Neuronal stem cell (in vitro differentiated cells): ENCODE measurements around the gene TLR8.

Experiments used
- DNase-seq: peaks from one replicate; pipeline ENCODE4 v3.0.0-alpha.2; 2013; ENCODE audit warnings: low spot score
- H2AFZ ChIP-seq: one replicate; pipeline ENCODE4 v1.6.1; 2013; ENCODE audit warnings: mild to moderate bottlenecking, low read length, inconsistent platforms
- H2AK5ac ChIP-seq: 2 replicates; pipeline ENCODE4 v1.6.1; 2013; ENCODE audit warnings: low read depth, mild to moderate bottlenecking, inconsistent platforms, low read length, moderate library complexity, mixed read lengths
- H2BK120ac ChIP-seq: 2 replicates; pipeline ENCODE4 v1.6.1; 2013; ENCODE audit warnings: low read depth, mild to moderate bottlenecking, inconsistent platforms, low read length, moderate library complexity, mixed read lengths
- H2BK12ac ChIP-seq: one replicate; pipeline ENCODE4 v1.6.1; 2013; ENCODE audit warnings: low read length, inconsistent platforms
- H2BK15ac ChIP-seq: 2 replicates; pipeline ENCODE4 v1.6.1; 2013; ENCODE audit warnings: mild to moderate bottlenecking, low read length, inconsistent platforms, mixed read lengths
- H2BK5ac ChIP-seq: one replicate; pipeline ENCODE4 v1.6.1; 2013; ENCODE audit warnings: inconsistent platforms, mild to moderate bottlenecking, low read length, moderate library complexity
- H3K14ac ChIP-seq: one replicate; pipeline ENCODE4 v1.6.1; 2013; ENCODE audit warnings: low read length, inconsistent platforms
- H3K18ac ChIP-seq: 2 replicates; pipeline ENCODE4 v1.6.1; 2013; ENCODE audit warnings: low read length, inconsistent platforms
- H3K23ac ChIP-seq: 2 replicates; pipeline ENCODE4 v1.6.1; 2013; ENCODE audit warnings: low read depth, mild to moderate bottlenecking, mixed read lengths, low read length, inconsistent platforms; ENCODE audit not compliant: poor library complexity
- H3K27ac ChIP-seq: replicated peaks from 3 replicates; pipeline ENCODE4 v1.5.1; 2013; ENCODE audit warnings: low read length, inconsistent platforms
- H3K27me3 ChIP-seq, 3 experiments: 2 replicates each; pipeline ENCODE4 v1.6.1; 2013; ENCODE audit warnings: low read length in 3 of 3, mild to moderate bottlenecking in 2 of 3, inconsistent platforms in 1 of 3, low read depth in 1 of 3, mixed read lengths in 1 of 3, moderate library complexity in 1 of 3; ENCODE audit not compliant: control insufficient read depth in 3 of 3, insufficient read depth in 3 of 3
- H3K36me3 ChIP-seq, 2 donors: replicated peaks in 1 of 2; 2 replicates each; pipeline ENCODE4 v1.6.1; 2013; ENCODE audit warnings: low read length in 2 of 2; ENCODE audit not compliant: control insufficient read depth in 2 of 2, insufficient read depth in 2 of 2
- H3K4ac ChIP-seq: 2 replicates; pipeline ENCODE4 v1.6.1; 2013; ENCODE audit warnings: inconsistent platforms, mild to moderate bottlenecking, low read length, moderate library complexity
- H3K4me1 ChIP-seq, 2 donors: 1 replicate in 1 of 2; 2 replicates in 1 of 2; pipeline ENCODE4 v1.6.1; 2013; ENCODE audit warnings: low read length in 2 of 2, low read depth in 1 of 2; ENCODE audit not compliant: control insufficient read depth in 2 of 2, insufficient read depth in 1 of 2
- H3K4me2 ChIP-seq: one replicate; pipeline ENCODE4 v1.6.1; 2013; ENCODE audit warnings: mild to moderate bottlenecking, low read length, inconsistent platforms; ENCODE audit not compliant: insufficient read depth, poor library complexity, severe bottlenecking
- H3K4me3 ChIP-seq, 2 donors: 2 replicates each; pipeline ENCODE4 v1.5.1; 2013; ENCODE audit warnings: low read length in 2 of 2, mild to moderate bottlenecking in 2 of 2, inconsistent platforms in 1 of 2, moderate library complexity in 1 of 2
- H3K79me1 ChIP-seq: one replicate; pipeline ENCODE4 v1.6.1; 2013; ENCODE audit warnings: low read depth, mild to moderate bottlenecking, inconsistent platforms, low read length, moderate library complexity
- H3K9ac ChIP-seq: one replicate; pipeline ENCODE4 v1.6.1; 2013; ENCODE audit warnings: mild to moderate bottlenecking, low read depth, low read length, inconsistent platforms; ENCODE audit not compliant: poor library complexity
- H3K9me3 ChIP-seq, 2 donors: replicated peaks in 1 of 2; 2 replicates each; pipeline versions ENCODE3 to v1.6.1; 2013; ENCODE audit warnings: low read length in 2 of 2, mild to moderate bottlenecking in 2 of 2, inconsistent platforms in 1 of 2, low read depth in 1 of 2, mixed read lengths in 1 of 2, moderate library complexity in 1 of 2; ENCODE audit not compliant: control insufficient read depth in 2 of 2, insufficient read depth in 1 of 2
- H4K8ac ChIP-seq: one replicate; pipeline ENCODE4 v1.6.1; 2013; ENCODE audit warnings: low read depth, mild to moderate bottlenecking, inconsistent platforms, low read length, moderate library complexity
- H4K91ac ChIP-seq: one replicate; pipeline ENCODE4 v1.6.1; 2013; ENCODE audit warnings: low read length, low read depth, mild to moderate bottlenecking, inconsistent platforms; ENCODE audit not compliant: poor library complexity
- whole genome bisulfite sequencing, 2 donors: extraction: QIAGEN DNeasy Blood & Tissue Kit; methylation state at CpG; one replicate each; pipeline ENCODE4 v1.1.7; 2013; ENCODE audit warnings: missing lambda C conversion rate in 2 of 2, mixed read lengths in 1 of 2; ENCODE audit not compliant: insufficient read length in 2 of 2, insufficient replicate concordance in 1 of 2; ENCODE audit errors: extremely low coverage in 2 of 2; 5-methylcytosine and 5-hydroxymethylcytosine counted together

Gene TLR8

DNA sequence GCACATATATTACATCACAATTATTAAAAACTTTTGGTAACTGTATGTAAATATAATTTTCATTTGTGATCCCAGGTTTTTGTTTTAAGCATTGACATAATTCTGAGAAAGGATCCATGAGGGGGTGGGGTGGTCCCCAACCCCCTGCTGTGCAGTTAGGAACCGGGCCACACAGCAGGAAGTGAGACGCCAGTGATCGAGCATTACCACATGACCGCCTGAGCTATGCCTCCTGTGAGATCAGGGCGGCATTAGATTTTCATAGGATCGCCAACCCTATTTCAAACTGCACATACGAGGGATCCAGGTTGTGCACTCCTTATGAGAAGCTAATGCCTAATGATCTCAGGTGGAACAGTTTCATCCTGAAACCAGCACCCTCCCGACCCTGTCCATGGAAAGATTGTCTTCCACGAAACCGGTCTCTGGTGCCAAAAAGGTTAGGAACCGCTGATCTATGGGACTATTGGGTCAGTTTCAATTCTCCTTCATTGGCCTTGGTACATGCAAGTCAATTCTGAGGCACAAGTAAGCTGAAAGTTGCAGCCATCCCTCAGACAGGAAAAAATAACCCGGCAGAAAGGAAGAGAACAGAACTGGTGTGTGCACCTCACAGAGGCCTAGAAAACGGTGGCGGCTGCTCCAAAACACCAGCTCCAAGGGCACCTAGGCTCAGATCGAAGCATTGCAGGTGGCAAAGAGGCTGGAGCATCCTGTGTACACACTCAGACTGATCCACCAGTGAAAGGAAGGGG is 61.5 kb downstream of the TLR8 start:
- H3K14ac ChIP-seq, result no peak overlapping the region
- H3K9me3 ChIP-seq, result no peaks in the 10 kb centered on the region
- no peak overlapping the region for H3K4me2 ChIP-seq
- H3K4ac ChIP-seq, result no peak overlapping the region
- no peak for DNase-seq
- H3K36me3 ChIP-seq, result no peaks in the 10 kb centered on the region
- no peaks in the 10 kb centered on the region for H3K27me3 ChIP-seq
- peaks cover 3% of the 10 kb centered on the region in 2 donors for H3K4me1 ChIP-seq
- no peak overlapping the region for H4K91ac ChIP-seq
- H3K18ac ChIP-seq, result no peak overlapping the region
- H2BK5ac ChIP-seq, result no peak overlapping the region
- no peak overlapping the region for H2AK5ac ChIP-seq
- no peak overlapping the region for H3K4me3 ChIP-seq
- no peak overlapping the region for H3K9ac ChIP-seq
- H2BK12ac ChIP-seq, result no peak overlapping the region
- no peak overlapping the region for H2BK15ac ChIP-seq
- peak overlapping the region; percentile 10 for H2AFZ ChIP-seq
- H3K79me1 ChIP-seq, result no peaks in the 10 kb centered on the region
- no peak overlapping the region for H3K27ac ChIP-seq
- no CpG with 5 or more reads among the region's 15 CpGs for WGBS, 2 donors
- no peak overlapping the region for H3K23ac ChIP-seq
- H2BK120ac ChIP-seq, result no peak overlapping the region
- no peak overlapping the region for H4K8ac ChIP-seq

DNA sequence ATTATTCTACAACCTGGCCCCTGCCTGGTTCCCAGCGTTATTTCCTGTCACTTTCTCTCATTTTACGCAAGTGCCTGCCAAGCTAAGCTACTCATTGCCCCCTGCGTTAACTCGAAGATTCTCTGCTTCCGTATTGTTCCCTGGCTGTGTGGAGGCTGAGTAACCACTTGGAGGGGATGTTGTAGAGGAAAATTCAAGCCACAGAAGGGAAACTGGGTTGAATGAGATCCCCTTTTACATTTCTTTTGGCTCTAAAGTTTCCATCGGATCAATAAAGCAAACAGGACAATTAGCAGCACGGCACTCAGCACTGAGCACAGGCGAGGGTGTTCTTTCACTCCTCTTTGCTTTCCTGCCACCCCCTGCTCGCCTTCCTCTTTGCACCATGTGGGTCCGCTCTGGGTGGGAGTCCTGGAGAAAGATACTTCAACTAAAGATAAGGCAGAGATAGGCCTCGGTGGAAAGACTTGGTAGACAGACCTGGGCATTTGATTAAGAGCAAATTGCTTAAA is 64.3 kb downstream of the TLR8 start:
- Histone ChIP-seq H3K27me3 (no peaks in the 10 kb centered on the region), H3K18ac (no peak overlapping the region), H2BK15ac (no peak overlapping the region), H3K4me2 (no peak overlapping the region), H4K8ac (no peak overlapping the region), H4K91ac (no peak overlapping the region), H3K79me1 (no peaks in the 10 kb centered on the region), H3K14ac (no peak overlapping the region), H3K36me3 (peaks cover 0 to 2% of the 10 kb centered on the region in 2 donors), H3K9me3 (no peaks in the 10 kb centered on the region), H2BK12ac (no peak overlapping the region), H3K4me1 (peaks cover 3 to 6% of the 10 kb centered on the region in 2 donors), H3K9ac (no peak overlapping the region), H3K4ac (no peak overlapping the region), H2AFZ (peak overlapping the region; percentile 83), H3K23ac (no peak overlapping the region), H3K4me3 (no peak overlapping the region), H2BK5ac (no peak overlapping the region), H2AK5ac (no peak overlapping the region), H2BK120ac (no peak overlapping the region), H3K27ac (no peak overlapping the region)
- WGBS, 2 donors, result no CpG with 5 or more reads among the region's 11 CpGs
- no peak for DNase-seq

DNA sequence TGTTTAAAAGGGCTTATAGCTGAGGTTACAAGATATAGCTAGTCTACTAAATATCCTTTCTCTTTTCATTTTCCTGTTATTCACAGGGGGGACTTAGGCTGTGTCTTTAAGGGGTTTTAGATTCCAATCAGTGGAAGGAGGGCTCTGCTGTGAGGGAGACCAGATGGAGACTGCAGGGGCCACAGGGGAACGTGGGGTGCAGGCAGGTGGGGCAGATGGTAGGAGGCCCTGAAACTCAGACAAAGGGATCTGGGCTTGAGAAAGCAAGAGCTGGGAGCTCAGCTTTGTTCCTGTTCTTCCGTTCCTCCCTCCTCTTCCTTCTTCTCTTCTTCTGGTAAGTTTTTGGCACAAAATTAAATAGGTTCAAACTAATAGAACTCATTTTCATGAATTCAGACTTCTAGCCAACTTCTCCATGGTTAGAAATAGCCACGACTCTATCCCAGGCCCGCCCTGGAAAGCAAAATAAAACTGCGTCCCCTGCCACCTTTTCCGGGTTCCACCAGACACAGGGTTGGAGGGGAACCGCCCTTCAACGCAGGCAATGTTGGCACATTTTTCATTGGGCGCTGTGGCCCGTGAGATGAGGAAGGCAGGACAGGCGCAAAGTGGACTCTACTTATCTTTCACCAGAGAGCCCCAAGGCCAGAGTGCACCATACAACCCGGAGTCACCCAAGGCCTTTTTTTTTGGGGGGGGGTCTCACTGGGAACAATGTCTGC is 65.0 kb downstream of the TLR8 start:
- Histone ChIP-seq H4K8ac (no peak overlapping the region), H3K9me3 (no peaks in the 10 kb centered on the region), H3K4ac (no peak overlapping the region), H3K4me1 (peaks cover 3 to 6% of the 10 kb centered on the region in 2 donors), H3K27me3 (no peaks in the 10 kb centered on the region), H4K91ac (no peak overlapping the region), H3K23ac (no peak overlapping the region), H3K18ac (no peak overlapping the region), H2BK5ac (no peak overlapping the region), H3K9ac (no peak overlapping the region), H2BK12ac (no peak overlapping the region), H3K79me1 (no peaks in the 10 kb centered on the region), H3K36me3 (peaks cover 0 to 8% of the 10 kb centered on the region in 2 donors), H2AFZ (peak overlapping the region; percentile 83), H3K4me3 (no peak overlapping the region), H2AK5ac (no peak overlapping the region), H3K14ac (no peak overlapping the region), H2BK15ac (no peak overlapping the region), H3K4me2 (no peak overlapping the region), H3K27ac (no peak overlapping the region), H2BK120ac (no peak overlapping the region)
- no CpG with 5 or more reads among the region's 12 CpGs for WGBS, 2 donors
- no peak for DNase-seq

DNA sequence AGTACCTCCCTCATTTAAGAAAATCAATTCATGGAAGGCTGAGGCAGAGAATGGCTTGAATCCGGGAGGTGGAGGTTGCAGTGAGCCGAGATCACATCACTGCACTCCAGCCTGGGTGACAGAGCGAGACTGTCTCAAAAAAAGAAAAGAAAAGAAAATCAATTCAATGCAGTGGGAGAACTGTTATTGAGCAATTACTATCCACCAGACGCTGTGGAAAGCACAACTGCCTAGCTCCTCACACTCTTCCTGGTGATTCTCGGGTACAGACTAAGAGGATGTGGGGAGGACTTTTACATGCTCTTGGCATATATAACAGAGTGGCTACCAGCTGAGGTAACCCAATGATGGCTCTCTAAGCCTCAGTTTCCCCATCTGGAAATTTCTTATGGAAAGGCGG is 65.8 kb downstream of the TLR8 start:
- H3K4me1 ChIP-seq, result peaks cover 3 to 6% of the 10 kb centered on the region in 2 donors
- no peaks in the 10 kb centered on the region for H3K9me3 ChIP-seq
- no peak for DNase-seq
- no peaks in the 10 kb centered on the region for H3K79me1 ChIP-seq
- no peak overlapping the region for H2BK15ac ChIP-seq
- no peak overlapping the region for H3K27ac ChIP-seq
- H3K27me3 ChIP-seq, result no peaks in the 10 kb centered on the region
- H2BK12ac ChIP-seq, result no peak overlapping the region
- WGBS, 2 donors, result no CpG with 5 or more reads among the region's 6 CpGs
- H3K4me3 ChIP-seq, result no peak overlapping the region
- no peak overlapping the region for H4K91ac ChIP-seq
- H3K36me3 ChIP-seq, result peaks cover 0 to 14% of the 10 kb centered on the region in 2 donors
- H3K9ac ChIP-seq, result no peak overlapping the region
- H3K14ac ChIP-seq, result no peak overlapping the region
- no peak overlapping the region for H3K4ac ChIP-seq
- H2BK120ac ChIP-seq, result no peak overlapping the region
- H2AK5ac ChIP-seq, result no peak overlapping the region
- H3K23ac ChIP-seq, result no peak overlapping the region
- no peak overlapping the region for H4K8ac ChIP-seq
- no peak overlapping the region for H2AFZ ChIP-seq
- no peak overlapping the region for H2BK5ac ChIP-seq
- no peak overlapping the region for H3K18ac ChIP-seq
- H3K4me2 ChIP-seq, result no peak overlapping the region
